H1 (cell line): ENCODE measurements around the gene STK31. TPM values are rescaled to one million over a fixed set of nuclear protein-coding genes. Genes with fewer than 3 reads are reported as not detected.

Experiments used
- CTCF ChIA-PET: fragments of 300-600 bp; sonication (Branson Sonifier 250); formaldehyde crosslinking; loops from one replicate; lab custom pipeline; 2021; ENCODE audit not compliant: partially characterized antibody; lab: Charles Lee
- POLR2A ChIA-PET: fragments of 300-600 bp; sonication (Branson Sonifier 250); formaldehyde crosslinking; loops from one replicate; lab custom pipeline; 2021; ENCODE audit warnings: inconsistent platforms; ENCODE audit not compliant: partially characterized antibody; lab: Charles Lee
- DNase-seq, 2 experiments: peaks; one replicate each; pipeline versions ENCODE4 v3.0.0 to v3.0.0-alpha.2; 2010 to 2022; ENCODE audit warnings: low spot score in 2 of 2, low read depth in 1 of 2, mixed read lengths in 1 of 2
- FAIRE-seq: peaks from 2 replicates; lab custom pipeline; 2011; peaks lifted over from hg19 to GRCh38; lab: Jason Lieb, UNC
- H2AFZ ChIP-seq: 2 replicates; pipeline ENCODE4 v1.8.1; 2012; ENCODE audit warnings: low read length, inconsistent platforms
- H2AK5ac ChIP-seq: 2 replicates; pipeline ENCODE4 v1.6.1; 2013; ENCODE audit warnings: low read depth, low read length
- H2BK120ac ChIP-seq: replicated peaks from 2 replicates; pipeline ENCODE3; 2013; ENCODE audit warnings: low read depth, low read length, inconsistent platforms
- H2BK12ac ChIP-seq: 2 replicates; pipeline ENCODE4 v1.6.1; 2013; ENCODE audit warnings: low read depth, low read length
- H2BK15ac ChIP-seq: 2 replicates; pipeline ENCODE4 v1.6.1; 2013; ENCODE audit warnings: low read length
- H2BK20ac ChIP-seq: 2 replicates; pipeline ENCODE4 v1.6.1; 2013; ENCODE audit warnings: low read length
- H2BK5ac ChIP-seq: 2 replicates; pipeline ENCODE4 v1.6.1; 2013; ENCODE audit warnings: low read depth, low read length
- H3K14ac ChIP-seq: 2 replicates; pipeline ENCODE4 v1.6.1; 2013; ENCODE audit warnings: inconsistent platforms; ENCODE audit not compliant: insufficient read length
- H3K18ac ChIP-seq: 2 replicates; pipeline ENCODE4 v1.6.1; 2013; ENCODE audit warnings: low read length; ENCODE audit errors: extremely low read depth
- H3K23ac ChIP-seq: 2 replicates; pipeline ENCODE4 v1.6.1; 2013; ENCODE audit warnings: inconsistent platforms; ENCODE audit not compliant: insufficient read length
- H3K23me2 ChIP-seq: 2 replicates; pipeline ENCODE4 v1.6.1; 2013; ENCODE audit warnings: low read depth, low read length
- H3K27ac ChIP-seq: 2 replicates; pipeline ENCODE4 v1.6.1; 2011; ENCODE audit warnings: low read depth, low read length, inconsistent platforms
- H3K27me3 ChIP-seq, 4 experiments: replicated peaks in 1 of 4; 1 replicate in 1 of 4; 2 replicates in 3 of 4; pipeline versions ENCODE4 v1.6.1 to v1.8.1; 2011 to 2013; ENCODE audit warnings: low read length in 3 of 4, mild to moderate bottlenecking in 3 of 4, inconsistent platforms in 2 of 4, mixed read lengths in 2 of 4, moderate library complexity in 1 of 4; ENCODE audit not compliant: control insufficient read depth in 3 of 4, insufficient read depth in 3 of 4; ENCODE audit errors: extremely low read depth in 1 of 4
- H3K36me3 ChIP-seq, 4 experiments: 2 replicates each; pipeline versions ENCODE4 v1.6.1 to v1.8.1; 2011 to 2013; ENCODE audit warnings: mild to moderate bottlenecking in 4 of 4, low read length in 3 of 4, moderate library complexity in 2 of 4, control low read depth in 1 of 4, inconsistent platforms in 1 of 4; ENCODE audit not compliant: insufficient read depth in 4 of 4, control insufficient read depth in 2 of 4
- H3K4ac ChIP-seq: replicated peaks from 2 replicates; pipeline ENCODE3; 2013; ENCODE audit warnings: low read length, low read depth, mixed read lengths, inconsistent platforms; ENCODE audit not compliant: insufficient read length
- H3K4me1 ChIP-seq, 4 experiments: replicated peaks in 1 of 4; 1 replicate in 1 of 4; 2 replicates in 3 of 4; pipeline versions ENCODE4 v1.6.1 to v1.8.1; 2011 to 2013; ENCODE audit warnings: low read length in 3 of 4, inconsistent platforms in 2 of 4, mixed read lengths in 1 of 4; ENCODE audit not compliant: insufficient read depth in 4 of 4, control insufficient read depth in 3 of 4
- H3K4me2 ChIP-seq, 2 experiments: 2 replicates each; pipeline versions ENCODE4 v1.6.1 to v1.8.1; 2011 to 2013; ENCODE audit warnings: low read depth in 2 of 2, low read length in 2 of 2, control low read depth in 1 of 2, inconsistent platforms in 1 of 2, mild to moderate bottlenecking in 1 of 2; ENCODE audit not compliant: insufficient read depth in 1 of 2
- H3K4me3 ChIP-seq, 4 experiments: fragments of 200-600, 300-600 bp in 1 of 4; sonication (generic), shearing (Covaris generic), sonication (Bioruptor Twin) in 1 of 4; 2 replicates each; pipeline versions ENCODE4 v1.5.1 to v1.8.1; 2011 to 2016; ENCODE audit warnings: low read length in 4 of 4, low read depth in 3 of 4, control low read depth in 2 of 4, inconsistent platforms in 2 of 4, mild to moderate bottlenecking in 2 of 4, mixed read lengths in 1 of 4, moderate library complexity in 1 of 4; ENCODE audit not compliant: insufficient read depth in 2 of 4; ENCODE audit errors: extremely low read depth in 1 of 4
- H3K56ac ChIP-seq: replicated peaks from 2 replicates; pipeline ENCODE3; 2013; ENCODE audit warnings: low read depth, mild to moderate bottlenecking, mixed read lengths, low read length, inconsistent platforms; ENCODE audit not compliant: insufficient read length
- H3K79me1 ChIP-seq: 2 replicates; pipeline ENCODE4 v1.6.1; 2013; ENCODE audit warnings: low read depth, low read length, control low read depth
- H3K79me2 ChIP-seq, 2 experiments: 2 replicates each; pipeline versions ENCODE4 v1.6.1 to v1.8.1; 2012 to 2013; ENCODE audit warnings: low read length in 2 of 2, mild to moderate bottlenecking in 2 of 2, inconsistent platforms in 1 of 2; ENCODE audit not compliant: insufficient read depth in 2 of 2, control insufficient read depth in 1 of 2
- H3K9ac ChIP-seq, 4 experiments: replicated peaks in 1 of 4; 1 replicate in 1 of 4; 2 replicates in 3 of 4; pipeline versions ENCODE4 v1.6.1 to v1.8.1; 2011 to 2013; ENCODE audit warnings: low read depth in 3 of 4, low read length in 3 of 4, control low read depth in 2 of 4, mild to moderate bottlenecking in 2 of 4, moderate library complexity in 2 of 4, inconsistent platforms in 1 of 4; ENCODE audit errors: extremely low read depth in 1 of 4
- H3K9me3 ChIP-seq, 2 experiments: 2 replicates each; pipeline versions ENCODE4 v1.6.1 to v1.8.1; 2012 to 2013; ENCODE audit warnings: mild to moderate bottlenecking in 2 of 2, moderate library complexity in 2 of 2, control low read depth in 1 of 2, inconsistent platforms in 1 of 2, low read depth in 1 of 2, low read length in 1 of 2, mixed read lengths in 1 of 2; ENCODE audit not compliant: insufficient read depth in 2 of 2
- H4K20me1 ChIP-seq, 2 experiments: replicated peaks in 1 of 2; 2 replicates each; pipeline versions ENCODE3 to v1.8.1; 2011 to 2013; ENCODE audit warnings: inconsistent platforms in 2 of 2, low read length in 2 of 2, mild to moderate bottlenecking in 1 of 2; ENCODE audit not compliant: insufficient read depth in 2 of 2, control insufficient read depth in 1 of 2
- H4K5ac ChIP-seq: 2 replicates; pipeline ENCODE4 v1.6.1; 2013; ENCODE audit warnings: low read length, low read depth, mixed read lengths, inconsistent platforms; ENCODE audit not compliant: insufficient read length
- H4K8ac ChIP-seq: 2 replicates; pipeline ENCODE4 v1.8.0; 2013; ENCODE audit warnings: mild to moderate bottlenecking, moderate library complexity, low read length, inconsistent platforms; ENCODE audit not compliant: insufficient read depth; ENCODE audit errors: extremely low read depth
- H4K91ac ChIP-seq: replicated peaks from 2 replicates; pipeline ENCODE3; 2013; ENCODE audit warnings: low read length, mixed read lengths, inconsistent platforms; ENCODE audit not compliant: insufficient read length
- BCL11A ChIP-seq, 2 experiments: IDR thresholded peaks; one replicate each; pipeline ENCODE4 v1.6.1; 2011; ENCODE audit warnings: low read depth in 2 of 2, low read length in 2 of 2, mild to moderate bottlenecking in 2 of 2
- EZH2 ChIP-seq: fragments of 200-600 bp; sonication (generic); IDR thresholded peaks from 2 replicates; pipeline ENCODE4 v1.7.1; 2012; ENCODE audit warnings: low read depth, mild to moderate bottlenecking, moderate library complexity, low read length, inconsistent platforms; ENCODE audit not compliant: severe bottlenecking
- KDM1A ChIP-seq: fragments of 200-600, 300-600 bp; sonication (generic); IDR thresholded peaks from 2 replicates; pipeline ENCODE4 v1.7.1; 2016; ENCODE audit warnings: mild to moderate bottlenecking, low read length, borderline replicate concordance
- KDM4A ChIP-seq: IDR thresholded peaks from one replicate; pipeline ENCODE4 v1.7.1; 2012; ENCODE audit warnings: low read depth, mild to moderate bottlenecking, moderate library complexity, low read length, inconsistent platforms; ENCODE audit not compliant: severe bottlenecking
- MAFK ChIP-seq: IDR thresholded peaks from 2 replicates; pipeline ENCODE4 v1.6.1; 2012; ENCODE audit warnings: low read depth, mild to moderate bottlenecking, improper control_type of control experiment, low read length
- NANOG ChIP-seq: IDR thresholded peaks from 2 replicates; pipeline ENCODE4 v1.6.1; 2011; ENCODE audit warnings: low read length, low read depth, mild to moderate bottlenecking, inconsistent platforms; ENCODE audit not compliant: insufficient read depth, poor library complexity, severe bottlenecking
- POLR2A ChIP-seq, 2 experiments: IDR thresholded peaks; 1 replicate in 1 of 2; 2 replicates in 1 of 2; pipeline ENCODE4 v1.6.1; 2011; ENCODE audit warnings: low read depth in 2 of 2, low read length in 2 of 2, mild to moderate bottlenecking in 2 of 2; ENCODE audit errors: control extremely low read depth in 1 of 2
- SP4 ChIP-seq: IDR thresholded peaks from 2 replicates; pipeline ENCODE4 v1.6.1; 2012; ENCODE audit warnings: low read length, inconsistent platforms
- TAF7 ChIP-seq: optimal IDR thresholded peaks from 2 replicates; pipeline ENCODE3; 2011; ENCODE audit warnings: low read depth, mild to moderate bottlenecking, inconsistent platforms, low read length, moderate library complexity, borderline replicate concordance
- TCF12 ChIP-seq: IDR thresholded peaks from 2 replicates; pipeline ENCODE4 v1.6.1; 2011; ENCODE audit warnings: low read depth, mild to moderate bottlenecking, low read length
- TEAD4 ChIP-seq: IDR thresholded peaks from 2 replicates; pipeline ENCODE4 v1.6.1; 2012; ENCODE audit warnings: low read depth, low read length, inconsistent platforms, mixed read lengths
- WGBS, 2 experiments: shearing (Covaris generic) in 1 of 2; methylation state at CpG; one replicate each; pipeline versions ENCODE4 v1.1.6 to v1.1.7; 2013 to 2015; ENCODE audit warnings: low lambda C conversion rate in 2 of 2, mixed read lengths in 2 of 2, inconsistent platforms in 1 of 2, low coverage in 1 of 2, missing lambda C conversion rate in 1 of 2; ENCODE audit not compliant: insufficient replicate concordance in 2 of 2, insufficient coverage in 1 of 2, insufficient read length in 1 of 2; ENCODE audit errors: extremely low coverage in 1 of 2, missing lambda C conversion rate in 1 of 2; 5-methylcytosine and 5-hydroxymethylcytosine counted together
- polyA plus RNA-seq, 7 experiments: library from polyadenylated mRNA; depleted of rRNA in 3 of 7; stranded (reverse) in 5 of 7; unstranded in 2 of 7; fragments of >200 nt in 5 of 7; fragments of 200-250 nt in 2 of 7; gene quantifications; 1 replicate in 5 of 7; 2 replicates in 1 of 7; 4 replicates in 1 of 7; pipeline versions ENCODE4 v1.2.1 to v1.2.3, GENCODE V29; 2011 to 2013; ENCODE audit warnings: missing spikeins in 2 of 7, mixed read lengths in 2 of 7
- total RNA-seq: library from RNA; stranded (reverse); fragmentation: NEBNext Ultra II Directional; extraction: Animal tissue kit (Norgen Biotek cat#: 25700); gene quantifications from 2 replicates; pipeline ENCODE4 v1.2.1, GENCODE V29; 2021
- TF ChIP-seq, protein P1 (sequence below): IDR thresholded peaks from 2 replicates; pipeline ENCODE4 v1.6.1; 2012; ENCODE audit warnings: inconsistent platforms
- TF ChIP-seq, protein P2 (sequence below): IDR thresholded peaks from 2 replicates; pipeline ENCODE4 v1.6.1; 2012; ENCODE audit warnings: low read length, inconsistent platforms

The STK31 gene
- total and polyA plus RNA-seq, 2 of the 8 experiments (the other 6 are each of a cell fraction or from before 2014, with no cell fraction given), result 0.15 to 0.32 TPM

DNA sequence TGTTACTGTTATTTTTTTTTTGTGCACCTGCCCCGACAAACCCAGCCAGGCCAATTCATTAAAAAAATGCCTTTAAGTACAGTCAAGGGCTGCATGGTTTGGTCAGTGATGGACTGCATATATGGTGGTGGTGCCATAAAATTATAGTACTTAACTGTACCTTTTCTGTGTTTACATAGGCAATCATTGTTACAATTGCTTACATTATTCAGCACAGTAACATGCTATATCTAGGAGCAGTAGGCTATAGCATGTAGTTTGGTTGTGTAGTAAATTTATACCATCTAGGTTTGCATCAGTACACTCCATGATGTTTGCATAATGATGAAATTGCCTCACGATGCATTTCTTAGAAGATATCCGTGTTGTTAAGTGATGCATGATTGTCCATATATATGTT, 58.0 kb downstream of the STK31 start:
- Histone ChIP-seq H2BK12ac (no peak overlapping the region), H2BK15ac (no peak overlapping the region), H4K91ac (no peak overlapping the region), H3K27ac (no peak overlapping the region), H2BK5ac (no peak overlapping the region), H3K14ac (no peak overlapping the region), H3K18ac (no peak overlapping the region), H3K27me3 (no peaks in the 10 kb centered on the region; a peak in 1 of 7 replicates), H2BK20ac (no peak overlapping the region), H3K4me3 (no peak overlapping the region), H3K56ac (no peak overlapping the region), H3K4ac (no peak overlapping the region), H3K4me2 (no peak overlapping the region), H4K20me1 (no peaks in the 10 kb centered on the region), H3K23me2 (no peaks in the 10 kb centered on the region), H3K9me3 (no peaks in the 10 kb centered on the region), H2AK5ac (no peak overlapping the region), H3K36me3 (no peaks in the 10 kb centered on the region), H2BK120ac (no peak overlapping the region), H3K23ac (no peak overlapping the region), H3K4me1 (no peaks in the 10 kb centered on the region; a peak in 1 of 7 replicates), H3K79me2 (no peaks in the 10 kb centered on the region), H4K8ac (no peak overlapping the region), H2AFZ (no peak overlapping the region), H3K9ac (no peak overlapping the region), H3K79me1 (no peaks in the 10 kb centered on the region), H4K5ac (no peak overlapping the region)
- POLR2A ChIA-PET, result no interaction called here
- DNase-seq, result no peak
- no peak for FAIRE-seq
- WGBS, 2 experiments, result 87% methylated on average over 3 of the region's 3 CpGs; no CpG with 5 or more reads in 1 of the 2 experiments
- CTCF ChIA-PET, result no interaction called here
- TF ChIP-seq SP4 (no peak), TEAD4 (no peak), BCL11A (IDR thresholded peaks at IDR 0.05; ENCODE audit: low read depth in 2 of 2, low read length in 2 of 2) (no peak), TCF12 (no peak), POLR2A (IDR thresholded peaks at IDR 0.05; ENCODE audit: control extremely low read depth in 1 of 2, low read depth in 2 of 2, low read length in 2 of 2) (no peak), NANOG (no peak), MAFK (no peak), EZH2 (no peak), TAF7 (no peak), KDM1A (no peak), KDM4A (no peak)
- TF ChIP-seq, protein P1, sequence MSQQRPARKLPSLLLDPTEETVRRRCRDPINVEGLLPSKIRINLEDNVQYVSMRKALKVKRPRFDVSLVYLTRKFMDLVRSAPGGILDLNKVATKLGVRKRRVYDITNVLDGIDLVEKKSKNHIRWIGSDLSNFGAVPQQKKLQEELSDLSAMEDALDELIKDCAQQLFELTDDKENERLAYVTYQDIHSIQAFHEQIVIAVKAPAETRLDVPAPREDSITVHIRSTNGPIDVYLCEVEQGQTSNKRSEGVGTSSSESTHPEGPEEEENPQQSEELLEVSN, result no peak
- TF ChIP-seq, protein P2, sequence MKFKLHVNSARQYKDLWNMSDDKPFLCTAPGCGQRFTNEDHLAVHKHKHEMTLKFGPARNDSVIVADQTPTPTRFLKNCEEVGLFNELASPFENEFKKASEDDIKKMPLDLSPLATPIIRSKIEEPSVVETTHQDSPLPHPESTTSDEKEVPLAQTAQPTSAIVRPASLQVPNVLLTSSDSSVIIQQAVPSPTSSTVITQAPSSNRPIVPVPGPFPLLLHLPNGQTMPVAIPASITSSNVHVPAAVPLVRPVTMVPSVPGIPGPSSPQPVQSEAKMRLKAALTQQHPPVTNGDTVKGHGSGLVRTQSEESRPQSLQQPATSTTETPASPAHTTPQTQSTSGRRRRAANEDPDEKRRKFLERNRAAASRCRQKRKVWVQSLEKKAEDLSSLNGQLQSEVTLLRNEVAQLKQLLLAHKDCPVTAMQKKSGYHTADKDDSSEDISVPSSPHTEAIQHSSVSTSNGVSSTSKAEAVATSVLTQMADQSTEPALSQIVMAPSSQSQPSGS, result no peak
